ENCODE data around the gene IL1B. TPM values are rescaled to one million over a fixed set of nuclear protein-coding genes. Genes with fewer than 3 reads are reported as not detected.

IL1B gene
- polyA plus RNA-seq, 1 of the 3 experiments (the other 2 are of a cell fraction) = 0.25 TPM

DNA sequence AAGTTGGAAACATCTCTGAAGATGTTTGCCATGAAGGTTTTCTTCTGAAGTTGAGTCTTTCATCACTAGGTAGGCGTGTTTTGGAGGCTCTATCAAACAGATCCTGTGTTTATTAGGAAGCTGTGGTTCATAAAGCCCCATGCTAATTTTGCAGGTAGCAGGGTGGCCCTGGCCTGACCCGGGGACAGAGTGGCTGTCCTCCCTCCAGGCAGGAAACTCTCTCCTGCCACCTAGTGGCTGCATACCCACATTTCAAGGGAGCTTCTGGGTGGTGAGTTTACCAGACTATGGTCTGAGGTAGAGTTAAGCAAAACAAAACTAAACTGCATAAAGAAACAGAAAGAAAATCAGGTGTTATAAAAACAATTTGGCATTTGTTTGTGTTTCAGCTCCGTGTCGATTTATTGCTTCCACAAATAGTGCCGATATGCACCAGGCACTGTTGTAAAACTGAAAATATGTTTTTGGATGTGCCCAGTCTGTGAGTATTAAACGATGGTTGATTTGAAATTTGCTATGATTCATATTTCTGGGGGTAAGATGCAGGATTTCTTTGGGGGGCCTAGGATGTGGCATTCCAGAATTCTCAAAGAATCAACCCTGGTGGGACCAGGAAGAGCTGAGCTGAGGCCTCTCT, 48.4 kb upstream of the IL1B start:
- TF ChIP-seq TCF12 (IDR thresholded peaks at IDR 0.05) (no peak), RAD21 (IDR thresholded peaks at IDR 0.05; ENCODE audit: low read length) (peak; percentile 45)
- TF ChIP-seq, protein P1, sequence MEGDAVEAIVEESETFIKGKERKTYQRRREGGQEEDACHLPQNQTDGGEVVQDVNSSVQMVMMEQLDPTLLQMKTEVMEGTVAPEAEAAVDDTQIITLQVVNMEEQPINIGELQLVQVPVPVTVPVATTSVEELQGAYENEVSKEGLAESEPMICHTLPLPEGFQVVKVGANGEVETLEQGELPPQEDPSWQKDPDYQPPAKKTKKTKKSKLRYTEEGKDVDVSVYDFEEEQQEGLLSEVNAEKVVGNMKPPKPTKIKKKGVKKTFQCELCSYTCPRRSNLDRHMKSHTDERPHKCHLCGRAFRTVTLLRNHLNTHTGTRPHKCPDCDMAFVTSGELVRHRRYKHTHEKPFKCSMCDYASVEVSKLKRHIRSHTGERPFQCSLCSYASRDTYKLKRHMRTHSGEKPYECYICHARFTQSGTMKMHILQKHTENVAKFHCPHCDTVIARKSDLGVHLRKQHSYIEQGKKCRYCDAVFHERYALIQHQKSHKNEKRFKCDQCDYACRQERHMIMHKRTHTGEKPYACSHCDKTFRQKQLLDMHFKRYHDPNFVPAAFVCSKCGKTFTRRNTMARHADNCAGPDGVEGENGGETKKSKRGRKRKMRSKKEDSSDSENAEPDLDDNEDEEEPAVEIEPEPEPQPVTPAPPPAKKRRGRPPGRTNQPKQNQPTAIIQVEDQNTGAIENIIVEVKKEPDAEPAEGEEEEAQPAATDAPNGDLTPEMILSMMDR (IDR thresholded peaks at IDR 0.05) = peak; percentile 54
- Histone ChIP-seq H3K36me3 (replicated peaks in 1 of 2; ENCODE audit: control insufficient read depth in 1 of 2, insufficient read depth in 2 of 2, low read length in 1 of 2) (no peaks in the 10 kb centered on the region), H4K20me1 (ENCODE audit: insufficient read depth) (no peaks in the 10 kb centered on the region), H3K27ac (ENCODE audit: low read depth in 2 of 2, low read length in 1 of 2) (no peak overlapping the region), H3K9me3 (no peaks in the 10 kb centered on the region), H3K9ac (no peak overlapping the region), H3K79me2 (ENCODE audit: insufficient read depth) (no peaks in the 10 kb centered on the region), H3K9me2 (no peaks in the 10 kb centered on the region), H3F3A (replicated peaks; ENCODE audit: insufficient read depth) (no peaks in the 10 kb centered on the region), H2AFZ (ENCODE audit: low read depth) (no peak overlapping the region), H3K4me1 (ENCODE audit: control insufficient read depth in 1 of 2, insufficient read depth in 2 of 2, low read depth in 1 of 2, low read length in 1 of 2) (peaks cover 0 to 11% of the 10 kb centered on the region in 2 experiments; a peak in 1 of 4 replicates), H3K4me3 (ENCODE audit: low read depth in 2 of 2, low read length in 1 of 2) (no peak overlapping the region; a peak in 1 of 4 replicates), H3K4me2 (no peak overlapping the region), H3K27me3 (ENCODE audit: insufficient read depth) (peaks cover 4% of the 10 kb centered on the region; the same call in 1 of the 2 replicates)
- POLR2A ChIA-PET = no interaction called here
- peak; percentile 50 for DNase-seq
- CTCF ChIA-PET = interaction anchor here (1.1 to 1.7 kb wide), 8 partner anchors 35 to 142 kb away, joined by 3 to 15 read pairs (median 3); no protein-coding TSS in a partner anchor
- 35% methylated on average over 6 of the region's 6 CpGs for WGBS (ENCODE audit: low lambda C conversion rate)

DNA sequence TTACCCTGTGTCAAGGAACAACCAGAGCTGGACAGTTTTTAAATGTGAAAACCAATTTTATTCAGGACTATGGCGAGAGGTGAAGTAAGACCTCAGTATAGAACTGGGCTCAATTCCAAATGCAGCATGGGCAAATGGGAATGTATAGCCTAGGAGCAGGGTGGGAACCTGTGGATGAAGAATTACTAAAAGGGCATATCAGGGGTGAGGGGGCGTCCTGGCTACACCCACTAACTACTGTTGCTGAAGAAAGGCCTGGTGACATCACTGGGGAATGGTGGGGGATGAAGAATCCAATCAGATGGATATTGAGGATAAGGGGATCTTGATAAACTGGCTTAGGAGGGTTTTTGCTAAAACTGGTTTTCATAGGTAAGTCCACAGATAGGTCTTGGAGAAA, 47.1 kb upstream of the IL1B start:
- peaks cover 0 to 11% of the 10 kb centered on the region in 2 experiments; a peak in 1 of 4 replicates for H3K4me1 ChIP-seq (ENCODE audit: control insufficient read depth in 1 of 2, insufficient read depth in 2 of 2, low read depth in 1 of 2, low read length in 1 of 2)
- no peak for TF ChIP-seq FOXJ3 (CRISPR knock-in tag; IDR thresholded peaks at IDR 0.05)
- TF ChIP-seq MEF2A (IDR thresholded peaks at IDR 0.05; ENCODE audit: borderline replicate concordance, low read depth) = no peak
- no peak for TF ChIP-seq MXI1 (IDR thresholded peaks at IDR 0.05; ENCODE audit: low read depth, low read length)
- TF ChIP-seq FOXM1 (IDR thresholded peaks at IDR 0.05; ENCODE audit: low read depth) = no peak
- no peak for TF ChIP-seq TCF12 (IDR thresholded peaks at IDR 0.05)
- CTCF ChIA-PET = no interaction called here
- no peak overlapping the region for H3K9ac ChIP-seq
- H3K27ac ChIP-seq (ENCODE audit: low read depth in 2 of 2, low read length in 1 of 2) = no peak overlapping the region
- no peaks in the 10 kb centered on the region for H3K9me3 ChIP-seq
- no peak overlapping the region for H3K4me2 ChIP-seq
- WGBS (ENCODE audit: low lambda C conversion rate) = 46% methylated on average over 2 of the region's 2 CpGs
- no peaks in the 10 kb centered on the region for H3K36me3 ChIP-seq (replicated peaks in 1 of 2; ENCODE audit: control insufficient read depth in 1 of 2, insufficient read depth in 2 of 2, low read length in 1 of 2)
- H3K79me2 ChIP-seq (ENCODE audit: insufficient read depth) = no peaks in the 10 kb centered on the region
- no peaks in the 10 kb centered on the region for H3K9me2 ChIP-seq
- no peaks in the 10 kb centered on the region for H4K20me1 ChIP-seq (ENCODE audit: insufficient read depth)
- H3K27me3 ChIP-seq (ENCODE audit: insufficient read depth) = peaks cover 4% of the 10 kb centered on the region; the same call in 1 of the 2 replicates
- no peak overlapping the region for H3K4me3 ChIP-seq (ENCODE audit: low read depth in 2 of 2, low read length in 1 of 2)
- H3F3A ChIP-seq (replicated peaks; ENCODE audit: insufficient read depth) = no peaks in the 10 kb centered on the region
- no peak overlapping the region for H2AFZ ChIP-seq (ENCODE audit: low read depth)
- DNase-seq = no peak
- POLR2A ChIA-PET = no interaction called here

DNA sequence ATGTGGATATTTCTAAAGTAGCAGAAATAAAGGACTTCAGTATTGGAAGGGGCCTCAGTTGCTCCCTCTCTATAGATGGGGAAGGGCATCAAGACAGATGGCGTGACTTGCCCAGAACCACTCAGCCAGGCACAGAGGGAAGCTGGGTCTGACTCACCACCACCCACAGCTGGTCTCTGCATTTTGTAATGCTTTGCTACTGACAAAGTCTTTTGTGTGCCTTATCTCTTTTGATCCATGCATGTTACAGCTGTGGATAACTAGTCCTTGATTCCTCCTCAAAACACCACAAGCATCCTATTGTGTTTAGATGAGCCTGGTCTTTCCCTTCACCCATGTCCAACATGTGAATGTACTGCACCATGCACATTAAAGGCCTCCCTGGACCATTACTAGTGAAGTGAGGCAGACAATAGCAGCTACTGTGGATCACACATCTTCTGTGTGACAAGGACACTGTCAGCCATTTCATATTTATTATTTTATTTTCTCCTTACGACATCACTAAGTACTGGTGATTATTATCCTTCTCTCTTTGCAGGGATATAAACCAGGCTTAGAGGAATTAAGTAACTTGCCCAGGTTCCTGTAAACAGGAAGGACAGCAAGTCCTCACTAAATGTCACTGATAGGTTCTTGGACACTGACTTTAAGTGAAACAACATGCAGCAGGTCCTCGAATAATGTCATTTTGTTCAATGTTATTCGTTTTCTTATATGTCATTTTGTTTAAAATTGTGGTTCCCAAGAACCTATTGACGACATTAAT, 44.8 kb upstream of the IL1B start:
- WGBS (ENCODE audit: low lambda C conversion rate) = 31% methylated on average over 5 of the region's 5 CpGs
- TF ChIP-seq TAF1 (IDR thresholded peaks at IDR 0.05; ENCODE audit: borderline replicate concordance, low read depth, low read length) (no peak), TCF12 (IDR thresholded peaks at IDR 0.05) (peak; percentile 65), FOSL2 (IDR thresholded peaks at IDR 0.05; ENCODE audit: borderline replicate concordance, low read depth) (0 out of 2 replicates have a peak, but pooled peaks have one; percentile 30), YY1 (IDR thresholded peaks at IDR 0.05; ENCODE audit: low read depth) (no peak)
- TF ChIP-seq, protein P2, sequence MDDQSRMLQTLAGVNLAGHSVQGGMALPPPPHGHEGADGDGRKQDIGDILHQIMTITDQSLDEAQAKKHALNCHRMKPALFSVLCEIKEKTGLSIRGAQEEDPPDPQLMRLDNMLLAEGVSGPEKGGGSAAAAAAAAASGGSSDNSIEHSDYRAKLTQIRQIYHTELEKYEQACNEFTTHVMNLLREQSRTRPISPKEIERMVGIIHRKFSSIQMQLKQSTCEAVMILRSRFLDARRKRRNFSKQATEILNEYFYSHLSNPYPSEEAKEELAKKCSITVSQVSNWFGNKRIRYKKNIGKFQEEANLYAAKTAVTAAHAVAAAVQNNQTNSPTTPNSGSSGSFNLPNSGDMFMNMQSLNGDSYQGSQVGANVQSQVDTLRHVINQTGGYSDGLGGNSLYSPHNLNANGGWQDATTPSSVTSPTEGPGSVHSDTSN (IDR thresholded peaks at IDR 0.05) = peak; percentile 26; the same call in 1 of the 2 replicates
- no peaks in the 10 kb centered on the region for H3K9me2 ChIP-seq
- no peak overlapping the region for H3K4me3 ChIP-seq (ENCODE audit: low read depth in 2 of 2, low read length in 1 of 2)
- DNase-seq = no peak
- CTCF ChIA-PET = interaction anchor here (1.2 kb wide), 1 partner anchor 77 kb away, joined by 3 read pairs; no protein-coding TSS in a partner anchor
- POLR2A ChIA-PET = no interaction called here
- no peaks in the 10 kb centered on the region; the same call in 1 of the 2 replicates for H3K27me3 ChIP-seq (ENCODE audit: insufficient read depth)
- no peak overlapping the region for H3K9ac ChIP-seq
- peak overlapping the region; percentile 20; the same call in 1 of the 2 replicates for H3K4me2 ChIP-seq
- H4K20me1 ChIP-seq (ENCODE audit: insufficient read depth) = no peaks in the 10 kb centered on the region
- no peak overlapping the region for H3K27ac ChIP-seq (ENCODE audit: low read depth in 2 of 2, low read length in 1 of 2)
- H3K9me3 ChIP-seq = no peaks in the 10 kb centered on the region
- no peaks in the 10 kb centered on the region for H3K36me3 ChIP-seq (replicated peaks in 1 of 2; ENCODE audit: control insufficient read depth in 1 of 2, insufficient read depth in 2 of 2, low read length in 1 of 2)
- no peaks in the 10 kb centered on the region for H3F3A ChIP-seq (replicated peaks; ENCODE audit: insufficient read depth)
- H3K4me1 ChIP-seq (ENCODE audit: control insufficient read depth in 1 of 2, insufficient read depth in 2 of 2, low read depth in 1 of 2, low read length in 1 of 2) = peaks cover 0 to 11% of the 10 kb centered on the region in 2 experiments; a peak in 1 of 4 replicates
- H3K79me2 ChIP-seq (ENCODE audit: insufficient read depth) = no peaks in the 10 kb centered on the region
- H2AFZ ChIP-seq (ENCODE audit: low read depth) = no peak overlapping the region
